Measurements from ENCODE around the gene NELL1. TPM values are rescaled to one million over a fixed set of nuclear protein-coding genes. Genes with fewer than 3 reads are reported as not detected.

NELL1 gene
- total RNA-seq, 1 donor from 2014 or later: not detected

Other genes starting within 250 kb of the NELL1 start
- not detected for gene SLC6A5, start 70.0 kb upstream of the NELL1 start, total RNA-seq